Parathyroid adenoma (tissue), 2 donors: ENCODE data around the gene ARHGEF19.
"Not testable (repeated sequence)": the region's sequence is repeated elsewhere in the genome, so short reads cannot be mapped to it uniquely, and the experiment has no call there.

Source experiments
- H2AFZ ChIP-seq: fragments of 300-600 bp; sonication (generic); one replicate; pipeline ENCODE4 v1.7.0; 2017; ENCODE audit warnings: antibody characterized with exemption, mild to moderate bottlenecking
- H3K27ac ChIP-seq: fragments of 300-600 bp; sonication (generic); one replicate; pipeline ENCODE4 v1.7.0; 2017
- H3K27me3 ChIP-seq: fragments of 300-600 bp; sonication (generic); one replicate; pipeline ENCODE4 v1.7.0; 2017; ENCODE audit warnings: low read length; ENCODE audit not compliant: control insufficient read depth, insufficient read depth
- H3K36me3 ChIP-seq: fragments of 300-600 bp; sonication (generic); one replicate; pipeline ENCODE4 v1.7.0; 2017; ENCODE audit warnings: low read length; ENCODE audit not compliant: control insufficient read depth, insufficient read depth
- H3K4me1 ChIP-seq: fragments of 300-600 bp; sonication (generic); one replicate; pipeline ENCODE4 v1.7.0; 2017; ENCODE audit warnings: control low read depth
- H3K4me2 ChIP-seq: fragments of 300-600 bp; sonication (generic); one replicate; pipeline ENCODE4 v1.7.0; 2017; ENCODE audit warnings: low read length
- H3K4me3 ChIP-seq: fragments of 300-600 bp; sonication (generic); one replicate; pipeline ENCODE4 v1.7.0; 2017; ENCODE audit warnings: low read depth, low read length
- H3K79me2 ChIP-seq: fragments of 300-600 bp; sonication (generic); one replicate; pipeline ENCODE4 v1.7.0; 2017; ENCODE audit warnings: control low read depth
- H3K9ac ChIP-seq: fragments of 300-600 bp; sonication (generic); one replicate; pipeline ENCODE4 v1.7.0; 2017; ENCODE audit warnings: mild to moderate bottlenecking
- H3K9me3 ChIP-seq: fragments of 300-600 bp; sonication (generic); one replicate; pipeline ENCODE4 v1.7.0; 2017; ENCODE audit warnings: low read length; ENCODE audit not compliant: control insufficient read depth
- CTCF ChIP-seq: fragments of 300-600 bp; sonication (generic); IDR thresholded peaks from one replicate; pipeline ENCODE4 v1.7.0; 2017; ENCODE audit warnings: antibody characterized with exemption, mild to moderate bottlenecking
- donor health status: primary hyperparathyroidism.

ARHGEF19 gene

GRCh38 chr1:16247441-16247840 is 35.0 kb upstream of the ARHGEF19 start:
- Histone ChIP-seq H3K4me2 (no peak overlapping the region), H3K27me3 (no peaks in the 10 kb centered on the region), H3K79me2 (no peaks in the 10 kb centered on the region), H3K36me3 (no peaks in the 10 kb centered on the region), H3K9me3 (no peaks in the 10 kb centered on the region), H3K27ac (no peak overlapping the region), H3K4me1 (peaks cover 7% of the 10 kb centered on the region), H2AFZ (no peak overlapping the region), H3K9ac (no peak overlapping the region), H3K4me3 (no peak overlapping the region)
- TF ChIP-seq CTCF, result no peak

GRCh38 chr1:16246961-16247360 is 34.5 kb upstream of the ARHGEF19 start:
- Histone ChIP-seq H2AFZ (no peak overlapping the region), H3K4me2 (no peak overlapping the region), H3K9ac (no peak overlapping the region), H3K4me3 (no peak overlapping the region), H3K4me1 (peaks cover 7% of the 10 kb centered on the region), H3K9me3 (no peaks in the 10 kb centered on the region), H3K36me3 (no peaks in the 10 kb centered on the region), H3K79me2 (no peaks in the 10 kb centered on the region), H3K27ac (no peak overlapping the region), H3K27me3 (no peaks in the 10 kb centered on the region)
- no peak for TF ChIP-seq CTCF

- not testable (repeated sequence) for H3K36me3 ChIP-seq, H3K79me2 ChIP-seq, H3K27me3 ChIP-seq, H3K4me2 ChIP-seq, H3K9ac ChIP-seq, H3K4me1 ChIP-seq, H3K9me3 ChIP-seq, H3K4me3 ChIP-seq, H2AFZ ChIP-seq, H3K27ac ChIP-seq
These were observed 33.8 kb upstream of the ARHGEF19 start for GRCh38 chr1:16246239-16246638.

- no peak overlapping the region for H2AFZ ChIP-seq
- TF ChIP-seq CTCF, result no peak
- no peaks in the 10 kb centered on the region for H3K9me3 ChIP-seq
- H3K4me3 ChIP-seq, result no peak overlapping the region
- H3K27ac ChIP-seq, result no peak overlapping the region
- H3K79me2 ChIP-seq, result no peaks in the 10 kb centered on the region
- H3K4me2 ChIP-seq, result no peak overlapping the region
- no peaks in the 10 kb centered on the region for H3K36me3 ChIP-seq
- no peak overlapping the region for H3K9ac ChIP-seq
- H3K27me3 ChIP-seq, result no peaks in the 10 kb centered on the region
- peaks cover 7% of the 10 kb centered on the region for H3K4me1 ChIP-seq
These were observed 33.2 kb upstream of the ARHGEF19 start for GRCh38 chr1:16245476-16246196.

- Histone ChIP-seq H3K27me3 (no peaks in the 10 kb centered on the region), H2AFZ (no peak overlapping the region), H3K9ac (no peak overlapping the region), H3K4me1 (peaks cover 7% of the 10 kb centered on the region), H3K79me2 (no peaks in the 10 kb centered on the region), H3K4me3 (no peak overlapping the region), H3K9me3 (no peaks in the 10 kb centered on the region), H3K4me2 (no peak overlapping the region), H3K36me3 (no peaks in the 10 kb centered on the region), H3K27ac (no peak overlapping the region)
- TF ChIP-seq CTCF, result no peak
These were observed 32.3 kb upstream of the ARHGEF19 start for GRCh38 chr1:16244650-16245285.
